HK-2 (cell line): ENCODE data around the gene SH3BP5L.

Experiments
- DNase-seq: peaks from one replicate; pipeline ENCODE4 v3.0.0-alpha.2; 2018; ENCODE audit not compliant: unreplicated experiment

The SH3BP5L gene

GRCh38 chr1:248825573-248825908 is 174 bp downstream of the SH3BP5L start:
- no peak for DNase-seq

GRCh38 chr1:248825136-248825535 is 579 bp downstream of the SH3BP5L start:
- DNase-seq = no peak

- DNase-seq = no peak
Observed at GRCh38 chr1:248824701-248825100, 1.0 kb downstream of the SH3BP5L start.

- DNase-seq = no peak
Observed at GRCh38 chr1:248824301-248824700, 1.4 kb downstream of the SH3BP5L start.

GRCh38 chr1:248823517-248824001 is 2.2 kb downstream of the SH3BP5L start:
- no peak for DNase-seq

GRCh38 chr1:248822148-248823032 is 3.3 kb downstream of the SH3BP5L start:
- no peak for DNase-seq

GRCh38 chr1:248821641-248822040 is 4.1 kb downstream of the SH3BP5L start:
- DNase-seq = no peak

GRCh38 chr1:248821101-248821500 is 4.6 kb downstream of the SH3BP5L start:
- DNase-seq = peak; percentile 89

GRCh38 chr1:248820041-248820585 is 5.6 kb downstream of the SH3BP5L start:
- DNase-seq = no peak

- DNase-seq = no peak
Observed at GRCh38 chr1:248818505-248819374, 7.0 kb downstream of the SH3BP5L start.

- DNase-seq = no peak
Observed at GRCh38 chr1:248817065-248817464, 8.7 kb downstream of the SH3BP5L start.

GRCh38 chr1:248816042-248816851 is 9.5 kb downstream of the SH3BP5L start:
- DNase-seq = no peak

GRCh38 chr1:248815407-248816034 is 10.2 kb downstream of the SH3BP5L start:
- no peak for DNase-seq

GRCh38 chr1:248814351-248814750 is 11.4 kb downstream of the SH3BP5L start:
- DNase-seq = no peak

GRCh38 chr1:248813546-248813945 is 12.2 kb downstream of the SH3BP5L start:
- DNase-seq = no peak

- DNase-seq = no peak
Observed at GRCh38 chr1:248812736-248813425, 12.8 kb downstream of the SH3BP5L start.

- no peak for DNase-seq
Observed at GRCh38 chr1:248811514-248812490, 13.9 kb downstream of the SH3BP5L start.

GRCh38 chr1:248810727-248811513 is 14.8 kb downstream of the SH3BP5L start:
- DNase-seq = no peak
